IPS-20b (cell line): ENCODE data around the gene DDX28.
"Not testable (repeated sequence)": the region's sequence is repeated elsewhere in the genome, so short reads cannot be mapped to it uniquely, and the experiment has no call there.

Experiments used
- H3K27ac ChIP-seq: one replicate; pipeline ENCODE4 v1.5.1; 2013; ENCODE audit warnings: low read length
- H3K27me3 ChIP-seq: 2 replicates; pipeline ENCODE4 v1.6.1; 2013; ENCODE audit warnings: mild to moderate bottlenecking, low read length, inconsistent platforms; ENCODE audit not compliant: insufficient read depth
- H3K36me3 ChIP-seq: 2 replicates; pipeline ENCODE4 v1.6.1; 2013; ENCODE audit warnings: low read depth, mild to moderate bottlenecking, inconsistent platforms, low read length, moderate library complexity; ENCODE audit not compliant: insufficient read depth
- H3K4me1 ChIP-seq: 2 replicates; pipeline ENCODE4 v1.6.1; 2013; ENCODE audit warnings: mild to moderate bottlenecking, control low read depth, inconsistent platforms, low read length, moderate library complexity; ENCODE audit not compliant: insufficient read depth
- H3K4me3 ChIP-seq: 2 replicates; pipeline ENCODE4 v1.5.1; 2013; ENCODE audit warnings: mild to moderate bottlenecking, low read length, inconsistent platforms
- H3K9ac ChIP-seq: 2 replicates; pipeline ENCODE4 v1.6.1; 2013; ENCODE audit warnings: low read depth, mild to moderate bottlenecking, inconsistent platforms, low read length, moderate library complexity
- H3K9me3 ChIP-seq: 2 replicates; pipeline ENCODE4 v1.6.1; 2013; ENCODE audit warnings: mild to moderate bottlenecking, low read depth, low read length, inconsistent platforms; ENCODE audit not compliant: insufficient read depth

DDX28 gene

GRCh38 chr16:68031951-68032350 lies 8.9 kb upstream of the DDX28 start:
- Histone ChIP-seq H3K27me3 (no peaks in the 10 kb centered on the region), H3K9me3 (no peaks in the 10 kb centered on the region), H3K4me1 (no peaks in the 10 kb centered on the region), H3K36me3 (peaks cover 12% of the 10 kb centered on the region), H3K9ac (no peak overlapping the region), H3K27ac (no peak overlapping the region), H3K4me3 (no peak overlapping the region)

DNA sequence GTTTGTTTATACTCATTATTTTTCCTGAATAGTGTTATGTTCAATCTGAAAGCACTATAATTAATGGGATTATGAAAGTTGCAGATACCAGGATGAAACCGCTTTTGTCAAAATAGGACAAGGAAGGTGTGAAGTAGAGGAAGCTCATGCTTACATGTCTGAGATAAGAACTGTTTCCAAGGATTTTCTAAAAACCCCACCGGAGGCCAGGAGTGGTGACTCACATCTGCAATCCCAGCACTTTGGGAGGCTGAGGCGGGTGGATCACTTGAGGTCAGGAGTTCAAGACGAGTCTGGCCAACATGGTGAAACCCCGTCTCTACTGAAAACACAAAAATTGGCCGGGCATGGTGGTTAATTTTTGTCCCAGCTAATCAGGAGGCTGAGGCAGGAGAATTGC lies 7.1 kb upstream of the DDX28 start:
- H3K4me1 ChIP-seq, H3K27me3 ChIP-seq, H3K9ac ChIP-seq, H3K9me3 ChIP-seq, H3K4me3 ChIP-seq, H3K27ac ChIP-seq: not testable (repeated sequence)
- peaks cover 28% of the 10 kb centered on the region for H3K36me3 ChIP-seq

DNA sequence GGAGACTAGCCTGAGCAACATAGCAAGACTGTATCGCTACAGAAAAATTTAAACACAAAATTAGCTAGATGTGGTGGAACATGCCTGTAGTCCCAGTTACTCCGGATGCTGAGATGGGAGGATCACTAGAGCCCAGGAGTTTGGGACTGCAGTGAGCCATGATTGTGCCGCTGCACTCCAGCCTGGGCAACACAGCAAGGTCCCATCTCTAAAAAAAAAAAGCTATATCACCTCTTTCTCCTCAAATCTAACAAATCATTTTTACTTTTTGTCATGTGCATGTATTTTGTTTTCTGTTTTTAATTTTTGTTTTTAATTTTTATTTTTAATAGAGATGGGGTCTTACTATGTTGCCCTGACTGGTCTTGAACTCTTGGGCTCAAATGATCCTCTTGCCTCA lies 6.0 kb upstream of the DDX28 start:
- Histone ChIP-seq H3K4me3 (no peak overlapping the region), H3K36me3 (peaks cover 28% of the 10 kb centered on the region), H3K27me3 (no peaks in the 10 kb centered on the region), H3K9me3 (no peaks in the 10 kb centered on the region), H3K9ac (no peak overlapping the region), H3K4me1 (no peaks in the 10 kb centered on the region), H3K27ac (no peak overlapping the region)

DNA sequence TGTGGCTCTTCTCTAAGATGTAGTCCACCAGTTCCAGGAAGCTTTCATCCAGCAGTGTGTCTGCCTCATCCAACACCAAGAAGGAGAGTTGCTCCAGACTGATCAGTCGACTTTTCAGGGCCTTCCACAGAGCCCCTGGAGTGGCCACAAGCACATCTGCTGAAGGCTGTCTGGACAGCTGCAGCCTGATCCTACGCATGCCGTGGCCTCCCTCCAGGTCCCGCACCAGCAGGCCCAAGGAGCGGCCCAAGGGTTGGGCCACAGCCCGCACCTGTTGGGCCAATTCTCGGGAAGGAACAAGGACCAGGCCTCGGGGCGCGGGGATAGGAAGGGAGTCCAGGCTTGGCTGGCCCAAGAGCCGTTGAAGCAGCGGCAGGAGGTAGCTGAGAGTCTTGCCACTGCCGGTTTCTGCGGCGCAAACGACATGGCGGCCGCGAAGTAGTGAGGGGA lies 729 bp downstream of the DDX28 start:
- H3K36me3 ChIP-seq = peaks cover 31% of the 10 kb centered on the region
- H3K27me3 ChIP-seq = no peaks in the 10 kb centered on the region
- H3K27ac ChIP-seq = peak overlapping the region; percentile 26
- peak overlapping the region; percentile 89 for H3K4me3 ChIP-seq
- H3K9ac ChIP-seq = peak overlapping the region; percentile 90
- H3K9me3 ChIP-seq = no peaks in the 10 kb centered on the region
- peaks cover 5% of the 10 kb centered on the region; the same call in 1 of the 2 replicates for H3K4me1 ChIP-seq

- Histone ChIP-seq H3K27me3 (no peaks in the 10 kb centered on the region), H3K4me3 (peak overlapping the region; percentile 89), H3K27ac (no peak overlapping the region), H3K36me3 (peaks cover 26% of the 10 kb centered on the region), H3K9me3 (no peaks in the 10 kb centered on the region), H3K4me1 (peaks cover 5% of the 10 kb centered on the region; the same call in 1 of the 2 replicates), H3K9ac (peak overlapping the region; percentile 90; the same call in 1 of the 2 replicates)
Observed at GRCh38 chr16:68021490-68021889, 1.5 kb downstream of the DDX28 start.

GRCh38 chr16:68019167-68019680 lies 3.8 kb downstream of the DDX28 start:
- H3K27me3 ChIP-seq = no peaks in the 10 kb centered on the region
- H3K9me3 ChIP-seq = no peaks in the 10 kb centered on the region
- H3K4me3 ChIP-seq = no peak overlapping the region
- peaks cover 14% of the 10 kb centered on the region for H3K36me3 ChIP-seq
- H3K4me1 ChIP-seq = peaks cover 5% of the 10 kb centered on the region; the same call in 1 of the 2 replicates
- no peak overlapping the region for H3K9ac ChIP-seq
- no peak overlapping the region for H3K27ac ChIP-seq

- no peak within 1 kb of the TSS for H3K27ac ChIP-seq
- no peaks in the 10 kb centered on the region for H3K9me3 ChIP-seq
- H3K27me3 ChIP-seq = no peaks in the 10 kb centered on the region
Observed at GRCh38 chr16:68015681-68016080, 7.4 kb downstream of the DDX28 start, which contains the start of gene DPEP2NB. TSS of gene DPEP2NB (minus strand) at chr16:68015911. CDS start at chr16:68015770, 141 bp downstream.

GRCh38 chr16:68013440-68013839 lies 9.6 kb downstream of the DDX28 start:
- Histone ChIP-seq H3K4me1 (0 out of 2 replicates have a peak, but pooled peaks cover 2% of the 10 kb centered on the region), H3K27ac (no peak overlapping the region), H3K36me3 (no peaks in the 10 kb centered on the region), H3K27me3 (no peaks in the 10 kb centered on the region), H3K9ac (no peak overlapping the region), H3K4me3 (no peak overlapping the region), H3K9me3 (no peaks in the 10 kb centered on the region)

More at GRCh38 chr16:68015681-68016080, 7.4 kb downstream of the DDX28 start, which contains the start of gene DPEP2NB:
- no peaks in the 10 kb centered on the region for H3K4me1 ChIP-seq
- H3K36me3 ChIP-seq = no peaks in the 10 kb centered on the region
- no peak within 1 kb of the TSS for H3K4me3 ChIP-seq
- no peak within 1 kb of the TSS for H3K9ac ChIP-seq

DNA sequence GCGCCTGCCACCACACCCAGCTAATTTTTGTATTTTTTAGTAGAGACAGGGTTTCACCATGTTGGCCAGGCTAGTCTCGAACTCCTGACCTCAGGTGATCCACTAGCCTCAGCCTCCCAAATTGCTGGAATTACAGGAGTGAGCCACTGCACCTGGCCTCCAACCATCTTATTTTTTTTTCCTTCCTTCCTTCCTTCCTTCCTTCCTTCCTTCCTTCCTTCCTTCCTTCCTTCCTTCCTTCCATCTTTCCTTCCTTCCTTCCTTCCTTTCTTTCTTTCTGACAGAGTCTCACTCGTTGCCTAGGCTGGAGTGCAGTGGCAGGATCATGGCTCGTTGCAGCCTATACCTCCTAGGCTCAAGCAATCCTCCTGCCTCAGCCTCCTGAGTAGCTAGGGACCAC lies 13.2 kb downstream of the DDX28 start:
- H3K4me1 ChIP-seq, H3K36me3 ChIP-seq, H3K27ac ChIP-seq, H3K27me3 ChIP-seq, H3K9ac ChIP-seq, H3K9me3 ChIP-seq, H3K4me3 ChIP-seq: not testable (repeated sequence)

GRCh38 chr16:68009157-68009735 lies 13.8 kb downstream of the DDX28 start:
- H3K4me1 ChIP-seq = peaks cover 2% of the 10 kb centered on the region; the same call in 1 of the 2 replicates
- H3K27ac ChIP-seq = no peak overlapping the region
- no peaks in the 10 kb centered on the region for H3K9me3 ChIP-seq
- H3K4me3 ChIP-seq = no peak overlapping the region
- no peak overlapping the region; the same call in 1 of the 2 replicates for H3K9ac ChIP-seq
- no peaks in the 10 kb centered on the region for H3K36me3 ChIP-seq
- no peaks in the 10 kb centered on the region for H3K27me3 ChIP-seq

DNA sequence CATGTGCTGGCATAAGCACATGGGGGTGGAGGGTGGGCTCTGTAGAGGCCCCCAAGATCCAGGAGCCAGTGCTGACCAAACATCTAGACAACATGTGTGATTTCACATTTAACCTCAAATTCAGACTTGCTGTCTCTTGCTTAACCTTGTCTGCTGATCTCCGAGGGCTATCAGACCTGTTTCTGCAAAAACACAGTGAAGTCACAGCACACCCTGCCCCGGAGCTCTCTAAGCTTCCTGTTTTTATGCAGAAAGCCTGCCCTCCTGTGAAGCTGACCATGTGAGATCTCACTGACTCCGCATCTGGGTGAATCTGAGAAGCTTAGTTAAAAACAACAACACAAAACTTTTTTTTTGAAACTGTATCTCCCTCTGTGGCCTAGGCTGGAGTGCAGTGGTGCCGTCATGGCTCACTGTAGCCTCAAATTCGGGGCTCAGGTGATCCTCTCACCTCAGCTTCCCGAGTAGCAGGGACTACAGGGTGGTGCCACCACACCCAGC lies 17.2 kb downstream of the DDX28 start:
- peak overlapping the region; percentile 36; the same call in 1 of the 2 replicates for H3K9ac ChIP-seq
- H3K27ac ChIP-seq = no peak overlapping the region
- no peaks in the 10 kb centered on the region for H3K27me3 ChIP-seq
- peaks cover 2% of the 10 kb centered on the region; the same call in 1 of the 2 replicates for H3K4me1 ChIP-seq
- no peaks in the 10 kb centered on the region for H3K36me3 ChIP-seq
- H3K9me3 ChIP-seq = no peaks in the 10 kb centered on the region
- no peak overlapping the region for H3K4me3 ChIP-seq

- Histone ChIP-seq H3K36me3 (no peaks in the 10 kb centered on the region), H3K27me3 (no peaks in the 10 kb centered on the region), H3K27ac (no peak overlapping the region), H3K9ac (no peak overlapping the region), H3K4me1 (peaks cover 2% of the 10 kb centered on the region; the same call in 1 of the 2 replicates), H3K9me3 (no peaks in the 10 kb centered on the region), H3K4me3 (no peak overlapping the region)
Observed at GRCh38 chr16:68005211-68005610, 17.8 kb downstream of the DDX28 start.
